ENCODE data around the gene TNFSF13B. TPM values are rescaled to one million over a fixed set of nuclear protein-coding genes. Genes with fewer than 3 reads are reported as not detected.
"Not testable (repeated sequence)": the region's sequence is repeated elsewhere in the genome, so short reads cannot be mapped to it uniquely, and the experiment has no call there.

The TNFSF13B gene
- total RNA-seq, 2 experiments from 2014 or later = 2.0 to 2.6 TPM

DNA sequence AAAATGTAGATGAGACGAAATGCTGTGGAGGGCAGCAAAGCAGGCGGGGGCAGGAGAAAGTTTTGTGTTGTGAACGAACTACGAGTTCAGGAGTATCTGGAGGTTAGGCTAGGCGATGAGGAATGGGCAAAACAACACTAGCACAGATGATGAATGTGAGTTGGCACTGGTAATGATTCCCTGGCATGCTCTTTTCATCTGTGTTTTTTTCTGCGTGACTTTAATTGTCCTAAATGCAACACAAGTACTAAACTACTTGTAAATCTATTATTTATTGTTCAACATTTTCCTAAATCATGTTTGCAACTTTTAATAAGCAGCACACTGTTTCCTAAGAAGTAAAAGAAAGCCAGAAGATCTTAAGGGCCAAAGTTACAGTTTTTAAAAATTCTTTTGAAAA, 19.2 kb downstream of the TNFSF13B start:
- intact Hi-C loops (cut with micrococcal nuclease) = no loop called here
- H3K27ac Mint-ChIP-seq = no peak overlapping the region
- no peaks in the 10 kb centered on the region for H3K9me3 Mint-ChIP-seq
- H3K36me3 Mint-ChIP-seq (ENCODE audit: low read depth) = no peaks in the 10 kb centered on the region
- no peak overlapping the region for H3K4me3 Mint-ChIP-seq
- CTCF ChIA-PET = interaction anchor here (0.8 to 1.2 kb wide), 2 partner anchors 14 to 19 kb away, joined by 3 to 5 read pairs; partner anchors contain the start of gene TNFSF13B
- H3K27me3 Mint-ChIP-seq (ENCODE audit: low read depth) = no peaks in the 10 kb centered on the region
- DNase-seq = no peak
- no peaks in the 10 kb centered on the region for H3K4me1 Mint-ChIP-seq (ENCODE audit: low read depth)

- no peak for DNase-seq
- no peaks in the 10 kb centered on the region for H3K9me3 Mint-ChIP-seq
- CTCF ChIA-PET = no interaction called here
- H3K4me3 Mint-ChIP-seq = no peak overlapping the region
- intact Hi-C loops (cut with micrococcal nuclease) = no loop called here
- H3K36me3 Mint-ChIP-seq (ENCODE audit: low read depth) = no peaks in the 10 kb centered on the region
- H3K4me1 Mint-ChIP-seq (ENCODE audit: low read depth) = no peaks in the 10 kb centered on the region
- no peak overlapping the region for H3K27ac Mint-ChIP-seq
- H3K27me3 Mint-ChIP-seq (ENCODE audit: low read depth) = no peaks in the 10 kb centered on the region
Measured at GRCh38 chr13:108289819-108290218, 20.3 kb downstream of the TNFSF13B start.

DNA sequence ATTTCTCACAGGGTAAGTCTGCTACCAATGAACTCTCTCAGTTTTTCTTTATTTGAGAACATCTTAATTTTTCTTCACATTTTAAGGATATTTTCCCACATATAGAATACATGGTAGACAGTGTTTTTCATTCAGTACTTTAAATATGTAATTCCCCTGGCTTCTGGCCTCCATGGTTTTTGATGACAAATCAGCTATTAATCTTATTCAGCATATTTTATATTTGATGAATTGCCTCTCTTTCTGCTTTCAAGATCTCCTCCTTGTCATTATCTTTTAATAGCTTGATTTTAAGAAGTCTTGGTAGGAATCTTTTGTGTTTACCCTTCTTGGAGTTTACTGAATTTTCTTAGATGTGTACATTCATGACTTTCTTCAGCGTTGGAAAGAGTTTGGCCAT, 27.6 kb downstream of the TNFSF13B start:
- Mint-ChIP-seq H3K4me3 (no peak overlapping the region), H3K36me3 (ENCODE audit: low read depth) (peaks cover 5% of the 10 kb centered on the region), H3K4me1 (ENCODE audit: low read depth) (no peaks in the 10 kb centered on the region), H3K9me3 (peaks cover 4% of the 10 kb centered on the region), H3K27me3 (ENCODE audit: low read depth) (no peaks in the 10 kb centered on the region), H3K27ac (no peak overlapping the region)
- intact Hi-C loops (cut with micrococcal nuclease) = no loop called here
- CTCF ChIA-PET = no interaction called here
- DNase-seq = no peak

- no peak for DNase-seq
- CTCF ChIA-PET = no interaction called here
- Mint-ChIP-seq H3K4me1 (ENCODE audit: low read depth) (peaks cover 9% of the 10 kb centered on the region), H3K27me3 (ENCODE audit: low read depth) (no peaks in the 10 kb centered on the region), H3K9me3 (peaks cover 3% of the 10 kb centered on the region), H3K27ac (no peak overlapping the region), H3K4me3 (no peak overlapping the region), H3K36me3 (ENCODE audit: low read depth) (peaks cover 8% of the 10 kb centered on the region)
- intact Hi-C loops (cut with micrococcal nuclease) = no loop called here
Measured at GRCh38 chr13:108302279-108302678, 32.8 kb downstream of the TNFSF13B start.

DNA sequence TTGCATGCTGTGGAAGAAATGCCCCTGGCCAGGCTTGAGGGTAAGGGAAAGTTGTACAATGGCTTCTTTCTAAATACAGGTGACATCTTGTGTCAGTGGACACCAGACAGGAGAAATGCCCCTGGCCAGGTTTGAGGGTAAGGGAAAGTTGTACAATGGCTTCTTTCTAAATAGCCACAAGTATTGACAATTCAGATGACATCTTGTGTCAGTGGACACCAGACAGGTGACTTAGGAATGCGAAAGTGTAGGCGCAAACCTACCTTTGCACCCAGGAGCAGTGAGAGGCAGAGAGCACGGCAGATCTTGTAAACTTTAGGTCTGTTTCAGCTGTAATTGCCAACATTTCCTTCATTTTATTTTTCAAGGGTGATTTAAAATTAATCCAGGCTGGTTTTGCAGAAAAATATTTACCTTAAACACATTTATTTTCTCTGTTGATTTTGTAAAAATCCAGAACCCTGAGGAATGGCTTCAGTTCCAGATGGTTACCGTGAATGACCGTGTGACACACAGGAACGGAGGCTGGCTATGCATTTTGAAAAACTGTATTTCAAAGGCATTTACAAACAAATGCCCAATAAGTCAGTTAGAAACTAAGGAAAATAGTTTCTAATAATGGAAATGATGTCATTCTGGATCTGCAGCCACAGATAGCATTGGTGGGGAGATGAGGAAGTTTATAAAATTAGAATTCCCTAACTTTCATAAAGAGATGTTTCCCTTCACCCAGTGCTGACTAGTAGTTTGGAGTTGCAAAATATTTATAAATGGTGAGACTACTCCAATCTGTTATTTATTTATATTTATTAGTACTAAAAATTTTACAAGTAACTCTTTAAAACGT, 34.9 kb downstream of the TNFSF13B start:
- H3K27ac Mint-ChIP-seq = no peak overlapping the region
- CTCF ChIA-PET = no interaction called here
- H3K27me3 Mint-ChIP-seq (ENCODE audit: low read depth) = no peaks in the 10 kb centered on the region
- peaks cover 9% of the 10 kb centered on the region for H3K4me1 Mint-ChIP-seq (ENCODE audit: low read depth)
- intact Hi-C loops (cut with micrococcal nuclease) = loop anchor here (5.0 kb wide), 1 partner anchor 77 kb away; no protein-coding TSS in a partner anchor
- peaks cover 12% of the 10 kb centered on the region for H3K36me3 Mint-ChIP-seq (ENCODE audit: low read depth)
- no peak overlapping the region for H3K4me3 Mint-ChIP-seq
- peaks cover 6% of the 10 kb centered on the region for H3K9me3 Mint-ChIP-seq
- DNase-seq = no peak

DNA sequence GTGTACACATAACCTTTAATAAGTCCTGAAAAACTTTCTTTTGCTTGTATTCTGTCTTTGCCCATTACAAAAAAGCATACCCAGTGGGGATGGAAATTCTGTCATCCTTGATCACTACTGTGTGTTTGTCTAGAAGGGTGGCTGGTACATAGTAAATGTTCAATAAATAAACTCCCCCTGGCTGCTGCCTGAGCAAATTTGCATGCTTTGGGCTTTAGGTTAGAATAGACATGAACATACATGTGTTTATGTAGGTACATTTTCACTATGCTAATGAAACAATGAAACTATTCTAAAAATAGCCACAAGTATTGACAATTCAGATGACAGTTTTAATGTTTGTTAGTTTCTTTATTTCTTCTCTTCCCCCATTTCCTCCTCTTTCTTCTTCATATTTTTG, 36.1 kb downstream of the TNFSF13B start:
- Mint-ChIP-seq H3K4me1 (ENCODE audit: low read depth) (peaks cover 9% of the 10 kb centered on the region), H3K4me3 (no peak overlapping the region), H3K36me3 (ENCODE audit: low read depth) (peaks cover 12% of the 10 kb centered on the region), H3K9me3 (peaks cover 6% of the 10 kb centered on the region), H3K27ac (no peak overlapping the region), H3K27me3 (ENCODE audit: low read depth) (no peaks in the 10 kb centered on the region)
- intact Hi-C loops (cut with micrococcal nuclease) = loop anchor here (2.0 to 5.0 kb wide), 2 partner anchors 37 to 78 kb away; partner anchors contain the start of gene TNFSF13B
- DNase-seq = no peak
- CTCF ChIA-PET = no interaction called here

- peaks cover 9% of the 10 kb centered on the region for H3K4me1 Mint-ChIP-seq (ENCODE audit: low read depth)
- intact Hi-C loops (cut with micrococcal nuclease) = loop anchor here (2.0 to 5.0 kb wide), 2 partner anchors 38 to 80 kb away; partner anchors contain the start of gene TNFSF13B
- H3K36me3 Mint-ChIP-seq (ENCODE audit: low read depth) = peaks cover 12% of the 10 kb centered on the region
- H3K27ac Mint-ChIP-seq = no peak overlapping the region
- no peaks in the 10 kb centered on the region for H3K27me3 Mint-ChIP-seq (ENCODE audit: low read depth)
- peaks cover 6% of the 10 kb centered on the region for H3K9me3 Mint-ChIP-seq
- DNase-seq = no peak
- CTCF ChIA-PET = interaction anchor here (0.6 to 0.7 kb wide), 3 partner anchors 38 to 647 kb away, joined by 3 to 7 read pairs (median 3); no protein-coding TSS in a partner anchor
- no peak overlapping the region for H3K4me3 Mint-ChIP-seq
Measured at GRCh38 chr13:108306860-108307259, 37.3 kb downstream of the TNFSF13B start.

GRCh38 chr13:108311596-108311995, 42.1 kb downstream of the TNFSF13B start:
- H3K27ac Mint-ChIP-seq; DNase-seq; H3K36me3 Mint-ChIP-seq (ENCODE audit: low read depth); H3K4me1 Mint-ChIP-seq (ENCODE audit: low read depth); intact Hi-C loops (cut with micrococcal nuclease); CTCF ChIA-PET; H3K27me3 Mint-ChIP-seq (ENCODE audit: low read depth); H3K4me3 Mint-ChIP-seq; H3K9me3 Mint-ChIP-seq: not testable (repeated sequence)

GRCh38 chr13:108313382-108313781, 43.9 kb downstream of the TNFSF13B start:
- no peak for DNase-seq
- Mint-ChIP-seq H3K27ac (no peak overlapping the region), H3K36me3 (ENCODE audit: low read depth) (peaks cover 6% of the 10 kb centered on the region), H3K9me3 (peaks cover 6% of the 10 kb centered on the region), H3K4me3 (no peak overlapping the region), H3K4me1 (ENCODE audit: low read depth) (no peaks in the 10 kb centered on the region), H3K27me3 (ENCODE audit: low read depth) (no peaks in the 10 kb centered on the region)
- CTCF ChIA-PET = no interaction called here
- intact Hi-C loops (cut with micrococcal nuclease) = no loop called here

GRCh38 chr13:108315273-108315672, 45.8 kb downstream of the TNFSF13B start:
- Mint-ChIP-seq H3K36me3 (ENCODE audit: low read depth) (peaks cover 1% of the 10 kb centered on the region), H3K27me3 (ENCODE audit: low read depth) (no peaks in the 10 kb centered on the region), H3K4me1 (ENCODE audit: low read depth) (no peaks in the 10 kb centered on the region), H3K9me3 (no peaks in the 10 kb centered on the region), H3K27ac (no peak overlapping the region), H3K4me3 (no peak overlapping the region)
- intact Hi-C loops (cut with micrococcal nuclease) = no loop called here
- DNase-seq = no peak
- CTCF ChIA-PET = no interaction called here

DNA sequence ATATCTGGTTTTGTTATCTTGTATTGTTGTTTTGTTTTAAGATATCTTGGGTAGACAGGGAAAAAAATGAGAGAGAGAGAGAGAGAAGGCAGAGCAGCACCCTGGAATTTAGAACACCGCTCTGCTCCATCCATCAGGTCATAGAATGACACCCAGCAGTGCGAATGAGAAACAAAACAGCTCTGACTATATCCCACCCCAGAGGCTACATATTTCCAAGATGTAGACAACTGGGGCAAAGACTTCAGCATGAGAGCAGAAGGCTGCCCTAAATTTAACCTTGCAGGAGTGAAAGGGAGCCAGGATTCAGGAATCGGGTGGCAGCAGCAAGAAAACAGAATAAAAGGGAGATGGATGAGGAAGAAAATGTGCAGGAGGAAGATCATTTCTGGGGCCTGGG, 46.5 kb downstream of the TNFSF13B start:
- no peaks in the 10 kb centered on the region for H3K4me1 Mint-ChIP-seq (ENCODE audit: low read depth)
- no peak for DNase-seq
- intact Hi-C loops (cut with micrococcal nuclease) = no loop called here
- H3K36me3 Mint-ChIP-seq (ENCODE audit: low read depth) = peaks cover 1% of the 10 kb centered on the region
- CTCF ChIA-PET = no interaction called here
- H3K27ac Mint-ChIP-seq = no peak overlapping the region
- H3K27me3 Mint-ChIP-seq (ENCODE audit: low read depth) = no peaks in the 10 kb centered on the region
- no peaks in the 10 kb centered on the region for H3K9me3 Mint-ChIP-seq
- H3K4me3 Mint-ChIP-seq = no peak overlapping the region

DNA sequence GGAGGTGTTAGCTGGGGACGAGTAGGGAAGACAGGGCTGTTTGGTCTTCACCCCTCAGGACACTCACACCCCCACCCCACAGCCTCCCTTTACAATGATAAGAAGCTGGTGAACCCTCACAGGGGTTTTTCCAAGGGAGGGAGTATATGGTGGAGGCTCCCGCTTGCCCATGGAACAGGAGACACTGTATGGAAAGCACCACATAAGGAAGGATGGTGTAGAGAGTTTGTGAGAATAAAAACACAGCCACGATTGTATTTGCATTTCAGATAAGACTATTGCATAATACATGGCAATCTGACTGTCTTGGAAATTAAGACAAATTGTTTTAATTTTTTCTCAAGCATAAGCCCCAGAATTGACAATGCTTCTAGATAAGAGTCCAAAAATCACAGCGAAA, 46.9 kb downstream of the TNFSF13B start:
- Mint-ChIP-seq H3K9me3 (no peaks in the 10 kb centered on the region), H3K27ac (no peak overlapping the region), H3K36me3 (ENCODE audit: low read depth) (peaks cover 1% of the 10 kb centered on the region), H3K4me3 (no peak overlapping the region), H3K4me1 (ENCODE audit: low read depth) (no peaks in the 10 kb centered on the region), H3K27me3 (ENCODE audit: low read depth) (no peaks in the 10 kb centered on the region)
- DNase-seq = no peak
- intact Hi-C loops (cut with micrococcal nuclease) = no loop called here
- CTCF ChIA-PET = no interaction called here

All from activated naive CD4-positive, alpha-beta T cell treated with anti-CD3 and anti-CD28 coated beads for 36 hours (primary cell).